ENCODE measurements around the gene PSD. TPM values are rescaled to one million over a fixed set of nuclear protein-coding genes. Genes with fewer than 3 reads are reported as not detected.
"Not testable (repeated sequence)": the region's sequence is repeated elsewhere in the genome, so short reads cannot be mapped to it uniquely, and the experiment has no call there.

PSD gene
- 3.1 and 7.9 TPM in 2 replicates for total RNA-seq (2014; rRNA removed; shearing (Covaris generic))

GRCh38 chr10:102418622-102419268 lies at the start of gene PSD:
Gene PSD (minus strand): TSS chr10:102418785. CDS start chr10:102417038, 1,747 bp downstream.
- DNase-seq (ENCODE audit: low spot score) = peak; percentile 63
- in situ Hi-C loops (cut with HindIII; ENCODE audit: low sequenced_read_pairs) = no loop called here

- in situ Hi-C loops (cut with HindIII; ENCODE audit: low sequenced_read_pairs) = no loop called here
- no peak for DNase-seq (ENCODE audit: low spot score)
Observed at GRCh38 chr10:102467971-102468438, 49.4 kb upstream of the PSD start.

GRCh38 chr10:102467318-102467717 lies 48.7 kb upstream of the PSD start:
- DNase-seq (ENCODE audit: low spot score) = no peak
- in situ Hi-C loops (cut with HindIII; ENCODE audit: low sequenced_read_pairs) = no loop called here

GRCh38 chr10:102465466-102465865 lies 46.9 kb upstream of the PSD start:
- DNase-seq (ENCODE audit: low spot score) = no peak
- in situ Hi-C loops (cut with HindIII; ENCODE audit: low sequenced_read_pairs) = no loop called here

- DNase-seq (ENCODE audit: low spot score) = no peak
- in situ Hi-C loops (cut with HindIII; ENCODE audit: low sequenced_read_pairs) = no loop called here
Observed at GRCh38 chr10:102463983-102464382, 45.4 kb upstream of the PSD start.

- DNase-seq (ENCODE audit: low spot score) = no peak
- in situ Hi-C loops (cut with HindIII; ENCODE audit: low sequenced_read_pairs) = no loop called here
Observed at GRCh38 chr10:102462512-102463054, 44.0 kb upstream of the PSD start.

- DNase-seq (ENCODE audit: low spot score) = peak; percentile 92
- in situ Hi-C loops (cut with HindIII; ENCODE audit: low sequenced_read_pairs) = no loop called here
Observed at GRCh38 chr10:102461187-102462054, 42.8 kb upstream of the PSD start.

GRCh38 chr10:102460836-102461186 lies 42.2 kb upstream of the PSD start:
- DNase-seq (ENCODE audit: low spot score) = no peak
- in situ Hi-C loops (cut with HindIII; ENCODE audit: low sequenced_read_pairs) = no loop called here

GRCh38 chr10:102458656-102459055 lies 40.1 kb upstream of the PSD start:
- DNase-seq (ENCODE audit: low spot score) = no peak
- in situ Hi-C loops (cut with HindIII; ENCODE audit: low sequenced_read_pairs) = no loop called here

- in situ Hi-C loops (cut with HindIII; ENCODE audit: low sequenced_read_pairs) = no loop called here
- peak; percentile 78 for DNase-seq (ENCODE audit: low spot score)
Observed at GRCh38 chr10:102457591-102458150, 39.1 kb upstream of the PSD start.

GRCh38 chr10:102455893-102456471 lies 37.4 kb upstream of the PSD start:
- no peak for DNase-seq (ENCODE audit: low spot score)
- in situ Hi-C loops (cut with HindIII; ENCODE audit: low sequenced_read_pairs) = no loop called here

- DNase-seq (ENCODE audit: low spot score); in situ Hi-C loops (cut with HindIII; ENCODE audit: low sequenced_read_pairs): not testable (repeated sequence)
Observed at GRCh38 chr10:102454662-102455487, 36.3 kb upstream of the PSD start.

- DNase-seq (ENCODE audit: low spot score) = no peak
- in situ Hi-C loops (cut with HindIII; ENCODE audit: low sequenced_read_pairs) = no loop called here
Observed at GRCh38 chr10:102453502-102453901, 34.9 kb upstream of the PSD start.

GRCh38 chr10:102452672-102453340 lies 34.2 kb upstream of the PSD start:
- in situ Hi-C loops (cut with HindIII; ENCODE audit: low sequenced_read_pairs) = no loop called here
- no peak for DNase-seq (ENCODE audit: low spot score)

GRCh38 chr10:102451105-102451969 lies 32.8 kb upstream of the PSD start, which contains the start of gene C10orf95:
Gene C10orf95 (minus strand): TSS chr10:102451543. CDS start chr10:102451093, 450 bp downstream.
- in situ Hi-C loops (cut with HindIII; ENCODE audit: low sequenced_read_pairs) = no loop called here
- peak; percentile 35 for DNase-seq (ENCODE audit: low spot score)

- in situ Hi-C loops (cut with HindIII; ENCODE audit: low sequenced_read_pairs) = no loop called here
Observed at GRCh38 chr10:102450374-102451104, 32.0 kb upstream of the PSD start.

GRCh38 chr10:102450124-102450373 lies 31.5 kb upstream of the PSD start:
- in situ Hi-C loops (cut with HindIII; ENCODE audit: low sequenced_read_pairs) = no loop called here
- no peak for DNase-seq (ENCODE audit: low spot score)

More at GRCh38 chr10:102450374-102451104, 32.0 kb upstream of the PSD start:
- DNase-seq (ENCODE audit: low spot score) = peak; percentile 87
